ENCODE results near the gene REPS1.

Gene REPS1

DNA sequence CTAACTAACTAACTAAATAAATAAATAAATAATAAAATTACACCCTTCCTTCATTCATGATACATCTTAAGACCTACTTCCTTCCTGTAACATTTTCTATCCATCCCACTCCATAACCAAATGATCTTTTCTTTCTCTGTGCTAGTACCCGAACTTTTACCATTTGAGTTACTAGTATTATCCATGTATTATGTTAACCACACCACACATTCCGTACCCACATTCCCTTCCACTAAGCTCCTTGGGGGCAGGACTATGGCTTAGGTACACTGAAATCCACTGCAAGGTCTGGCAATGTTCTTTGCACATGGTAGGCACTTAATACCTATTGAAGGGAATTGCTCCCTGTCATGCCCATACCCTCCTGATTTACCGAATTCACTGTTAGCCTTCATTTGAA is 24.9 kb downstream of the REPS1 start:
- TF ChIP-seq, protein P1, sequence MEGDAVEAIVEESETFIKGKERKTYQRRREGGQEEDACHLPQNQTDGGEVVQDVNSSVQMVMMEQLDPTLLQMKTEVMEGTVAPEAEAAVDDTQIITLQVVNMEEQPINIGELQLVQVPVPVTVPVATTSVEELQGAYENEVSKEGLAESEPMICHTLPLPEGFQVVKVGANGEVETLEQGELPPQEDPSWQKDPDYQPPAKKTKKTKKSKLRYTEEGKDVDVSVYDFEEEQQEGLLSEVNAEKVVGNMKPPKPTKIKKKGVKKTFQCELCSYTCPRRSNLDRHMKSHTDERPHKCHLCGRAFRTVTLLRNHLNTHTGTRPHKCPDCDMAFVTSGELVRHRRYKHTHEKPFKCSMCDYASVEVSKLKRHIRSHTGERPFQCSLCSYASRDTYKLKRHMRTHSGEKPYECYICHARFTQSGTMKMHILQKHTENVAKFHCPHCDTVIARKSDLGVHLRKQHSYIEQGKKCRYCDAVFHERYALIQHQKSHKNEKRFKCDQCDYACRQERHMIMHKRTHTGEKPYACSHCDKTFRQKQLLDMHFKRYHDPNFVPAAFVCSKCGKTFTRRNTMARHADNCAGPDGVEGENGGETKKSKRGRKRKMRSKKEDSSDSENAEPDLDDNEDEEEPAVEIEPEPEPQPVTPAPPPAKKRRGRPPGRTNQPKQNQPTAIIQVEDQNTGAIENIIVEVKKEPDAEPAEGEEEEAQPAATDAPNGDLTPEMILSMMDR (IDR thresholded peaks at IDR 0.05; ENCODE audit: low read length, missing control alignments) = no peak
- no peak overlapping the region for H3K4me3 ChIP-seq (replicated peaks; ENCODE audit: low read depth, low read length)
- DNase-seq (ENCODE audit: low read depth) = no peak

DNA sequence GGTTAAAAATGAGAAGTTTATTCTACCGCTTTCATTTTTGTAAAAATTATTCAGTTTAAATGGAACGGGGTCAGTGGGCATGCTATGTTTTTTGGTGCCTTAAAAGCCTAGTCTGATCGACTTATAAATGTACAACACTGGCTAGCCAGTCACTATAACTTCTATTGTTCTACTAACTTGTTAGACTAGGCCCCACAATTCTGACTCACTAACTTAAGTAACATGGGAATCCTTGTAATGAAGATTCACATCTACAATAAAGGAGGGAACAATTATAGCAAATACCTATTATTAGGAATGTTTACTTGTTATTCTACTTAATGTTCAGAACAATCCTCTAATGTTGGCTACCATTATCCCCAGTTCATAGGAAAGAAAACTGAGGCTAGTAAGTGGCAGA is 28.5 kb downstream of the REPS1 start:
- DNase-seq (ENCODE audit: low read depth) = peak; percentile 41
- TF ChIP-seq, protein P1 (IDR thresholded peaks at IDR 0.05; ENCODE audit: low read length, missing control alignments) = no peak
- no peak overlapping the region for H3K4me3 ChIP-seq (replicated peaks; ENCODE audit: low read depth, low read length)

DNA sequence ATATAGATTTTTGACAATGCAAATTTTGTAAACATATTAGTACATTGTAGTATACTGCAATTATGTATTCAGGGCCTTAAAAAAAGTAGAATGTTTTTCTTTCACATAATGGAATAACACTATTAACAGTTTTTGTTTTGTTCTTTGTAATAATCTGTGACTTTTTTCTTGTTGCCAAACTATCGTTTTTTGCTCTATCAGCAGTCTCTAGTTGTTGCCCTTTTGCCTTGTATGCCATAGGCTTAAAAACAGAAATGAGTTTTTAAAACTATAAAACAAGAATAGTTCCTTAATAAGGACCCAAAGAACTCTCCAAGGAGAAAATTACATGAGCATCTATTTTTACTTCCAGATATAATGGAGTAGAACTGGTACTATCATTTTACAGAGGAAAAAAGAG is 29.5 kb downstream of the REPS1 start:
- TF ChIP-seq, protein P1 (IDR thresholded peaks at IDR 0.05; ENCODE audit: low read length, missing control alignments) = no peak
- no peak overlapping the region for H3K4me3 ChIP-seq (replicated peaks; ENCODE audit: low read depth, low read length)
- no peak for DNase-seq (ENCODE audit: low read depth)

DNA sequence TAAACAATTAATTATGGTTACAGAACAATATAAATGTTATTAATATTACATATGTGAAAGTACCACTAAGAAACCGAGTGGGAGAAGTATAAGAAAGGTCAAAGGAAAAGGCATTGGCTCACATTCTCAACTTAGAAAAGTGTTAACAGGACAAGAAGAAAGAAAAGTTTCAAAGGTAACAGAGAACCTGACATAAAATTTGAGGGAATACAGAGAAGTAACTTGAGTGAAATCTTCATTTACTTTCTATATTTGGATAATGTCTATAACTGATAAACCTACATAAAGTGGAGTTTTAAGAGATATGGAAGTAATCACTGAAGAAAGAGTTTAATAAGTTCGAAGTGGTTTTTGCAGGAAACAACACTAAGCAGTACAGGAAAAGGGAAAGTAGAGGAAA is 30.1 kb downstream of the REPS1 start:
- TF ChIP-seq, protein P1 (IDR thresholded peaks at IDR 0.05; ENCODE audit: low read length, missing control alignments) = no peak
- H3K4me3 ChIP-seq (replicated peaks; ENCODE audit: low read depth, low read length) = no peak overlapping the region
- DNase-seq (ENCODE audit: low read depth) = no peak

DNA sequence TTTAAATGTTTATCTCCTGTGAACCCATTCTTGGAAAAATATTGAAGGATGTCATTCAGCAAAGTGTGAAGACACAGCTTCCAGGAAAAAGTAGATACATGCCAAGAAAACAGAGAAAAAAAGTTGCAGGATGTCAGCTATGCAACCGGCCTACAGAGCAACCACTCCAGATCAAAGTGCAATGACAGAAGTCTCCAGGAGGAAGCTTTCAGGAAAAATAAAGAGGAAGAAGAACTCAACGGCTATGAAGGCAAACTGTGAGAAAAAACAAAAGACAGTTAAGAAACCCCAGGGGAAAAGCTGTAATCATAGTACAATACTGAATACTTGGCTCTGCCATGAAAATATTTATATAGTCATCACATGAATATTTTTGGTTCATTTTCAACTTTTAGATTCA is 30.6 kb downstream of the REPS1 start:
- TF ChIP-seq, protein P1 (IDR thresholded peaks at IDR 0.05; ENCODE audit: low read length, missing control alignments) = no peak
- H3K4me3 ChIP-seq (replicated peaks; ENCODE audit: low read depth, low read length) = no peak overlapping the region
- peak; percentile 69 for DNase-seq (ENCODE audit: low read depth)

DNA sequence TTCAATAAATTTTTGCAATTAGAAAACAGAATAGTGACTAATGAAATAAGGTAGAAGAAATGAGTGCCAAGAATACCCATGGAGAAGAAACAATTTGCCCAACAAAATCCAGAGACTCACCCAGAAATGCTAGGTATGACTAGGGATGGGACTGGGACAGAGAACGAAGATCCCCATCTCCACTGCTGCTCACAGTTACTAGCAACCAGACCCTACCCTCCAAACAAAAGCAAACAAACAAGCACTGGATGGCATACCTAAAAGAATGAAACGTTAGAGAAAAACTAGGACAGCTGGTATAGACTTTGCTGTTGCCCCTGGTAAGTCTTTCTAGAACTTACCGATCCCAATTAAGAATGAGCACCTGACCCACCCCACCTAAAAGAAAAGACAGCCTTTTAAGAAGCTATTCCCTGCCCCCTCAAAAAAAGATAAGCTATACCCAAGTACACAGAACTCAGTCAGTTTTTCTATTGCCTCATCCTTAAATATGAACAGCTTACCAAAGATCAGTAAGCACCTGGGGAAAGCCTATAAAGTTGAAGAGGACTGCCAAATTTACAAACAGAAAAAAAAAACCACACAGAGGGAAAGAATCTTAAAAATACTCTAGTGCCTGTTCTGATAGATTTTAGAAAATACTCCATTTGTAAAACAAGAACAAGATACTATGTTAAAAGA is 31.7 kb downstream of the REPS1 start:
- TF ChIP-seq, protein P1 (IDR thresholded peaks at IDR 0.05; ENCODE audit: low read length, missing control alignments) = no peak
- no peak overlapping the region for H3K4me3 ChIP-seq (replicated peaks; ENCODE audit: low read depth, low read length)

DNA sequence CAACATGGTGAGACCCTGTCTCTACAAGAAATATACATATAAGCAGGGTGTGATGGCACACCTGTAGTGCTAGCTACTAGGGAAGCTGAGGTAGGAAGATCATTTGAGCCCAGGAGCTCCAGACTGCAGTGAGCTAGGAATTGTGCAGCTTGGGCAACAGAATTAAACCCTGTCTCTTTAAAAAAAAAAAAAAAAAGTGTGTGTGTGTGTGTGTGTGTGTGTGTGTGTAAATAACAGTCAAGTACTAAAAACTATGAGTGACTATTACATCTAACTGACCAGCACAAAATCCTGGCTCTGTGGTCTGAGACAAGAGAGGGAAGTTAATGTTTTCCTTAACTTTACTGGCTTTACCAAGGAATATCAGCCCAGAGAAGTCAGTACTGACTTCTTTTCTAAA is 32.8 kb downstream of the REPS1 start:
- no peak for DNase-seq (ENCODE audit: low read depth)
- TF ChIP-seq, protein P1 (IDR thresholded peaks at IDR 0.05; ENCODE audit: low read length, missing control alignments) = no peak
- no peak overlapping the region for H3K4me3 ChIP-seq (replicated peaks; ENCODE audit: low read depth, low read length)

More for the DNA sequence above, 31.7 kb downstream of the REPS1 start:
- no peak for DNase-seq (ENCODE audit: low read depth)
